Endothelial cell of umbilical vein (primary cell): Measurements from ENCODE around the gene RPS29. TPM values are rescaled to one million over a fixed set of nuclear protein-coding genes. Genes with fewer than 3 reads are reported as not detected.

Experiments
- BruUV-seq: library from RNA; stranded (reverse); fragments of 400-500 nt; replicated peaks from 2 replicates; lab custom pipeline; 2021; lab: Mats Ljungman, UMichigan
- CTCF ChIA-PET: fragments of 300-600, 350-600 bp; sonication (Branson Sonifier 250); formaldehyde crosslinking; loops from one replicate; lab custom pipeline; 2021; ENCODE audit warnings: antibody characterized with exemption, inconsistent platforms; lab: Charles Lee
- POLR2A ChIA-PET: fragments of 300-600, 350-600 bp; sonication (Branson Sonifier 250); formaldehyde crosslinking; loops from one replicate; lab custom pipeline; 2021; ENCODE audit warnings: antibody characterized with exemption, inconsistent platforms; lab: Charles Lee
- DNase-seq: peaks from one replicate; pipeline ENCODE4 v3.0.0-alpha.2; 2011; ENCODE audit warnings: low read depth, low spot score
- FAIRE-seq: peaks from 2 replicates; lab custom pipeline; 2011; peaks lifted over from hg19 to GRCh38; lab: Jason Lieb, UNC
- H2AFZ ChIP-seq: 2 replicates; pipeline ENCODE4 v1.6.0; 2012; ENCODE audit warnings: low read depth, low read length, control low read depth, inconsistent platforms
- H3K27ac ChIP-seq: 2 replicates; pipeline ENCODE4 v1.5.1; 2011; ENCODE audit warnings: low read depth, mild to moderate bottlenecking, control low read depth, low read length, moderate library complexity; ENCODE audit not compliant: insufficient read depth
- H3K27me3 ChIP-seq, 2 experiments: 2 replicates each; pipeline versions ENCODE4 v1.6.0 to v1.6.1; 2011; ENCODE audit warnings: low read length in 2 of 2, mixed read lengths in 1 of 2; ENCODE audit not compliant: control insufficient read depth in 2 of 2, insufficient read depth in 2 of 2
- H3K36me3 ChIP-seq, 2 experiments: 2 replicates in 1 of 2; 3 replicates in 1 of 2; pipeline ENCODE4 v1.5.1; 2011; ENCODE audit warnings: low read length in 2 of 2, mild to moderate bottlenecking in 1 of 2, moderate library complexity in 1 of 2; ENCODE audit not compliant: control insufficient read depth in 2 of 2, insufficient read depth in 2 of 2; ENCODE audit errors: extremely low read depth in 1 of 2
- H3K4me1 ChIP-seq: 3 replicates; pipeline ENCODE4 v1.5.1; 2011; ENCODE audit warnings: mild to moderate bottlenecking, low read length; ENCODE audit not compliant: control insufficient read depth, insufficient read depth; ENCODE audit errors: extremely low read depth
- H3K4me2 ChIP-seq: 2 replicates; pipeline ENCODE4 v1.6.1; 2011; ENCODE audit warnings: low read length, control low read depth, mixed read lengths; ENCODE audit not compliant: insufficient read depth
- H3K4me3 ChIP-seq, 3 experiments: fragments of 200-600 bp in 1 of 3; sonication (generic), shearing (Covaris generic) in 1 of 3; replicated peaks in 1 of 3; 2 replicates each; pipeline ENCODE4 v1.5.1; 2011 to 2016; ENCODE audit warnings: control low read depth in 3 of 3, low read length in 3 of 3, mild to moderate bottlenecking in 2 of 3, inconsistent platforms in 1 of 3, low read depth in 1 of 3, moderate library complexity in 1 of 3; ENCODE audit not compliant: insufficient read depth in 1 of 3
- H3K79me2 ChIP-seq: 2 replicates; pipeline ENCODE4 v1.6.0; 2012; ENCODE audit warnings: low read length, inconsistent platforms; ENCODE audit not compliant: control insufficient read depth, insufficient read depth
- H3K9ac ChIP-seq: replicated peaks from 2 replicates; pipeline ENCODE3; 2011; ENCODE audit warnings: low read length, control low read depth; ENCODE audit not compliant: insufficient read depth; ENCODE audit errors: extremely low read depth
- H3K9me1 ChIP-seq: replicated peaks from 3 replicates; pipeline ENCODE4 v1.6.0; 2011; ENCODE audit warnings: mild to moderate bottlenecking, low read length; ENCODE audit not compliant: control insufficient read depth, insufficient read depth; ENCODE audit errors: extremely low read depth
- H3K9me3 ChIP-seq: replicated peaks from 2 replicates; pipeline ENCODE4 v1.5.1; 2012; ENCODE audit warnings: low read length, inconsistent platforms; ENCODE audit not compliant: control insufficient read depth, insufficient read depth
- H4K20me1 ChIP-seq: replicated peaks from 2 replicates; pipeline ENCODE3; 2011; ENCODE audit warnings: mild to moderate bottlenecking, low read length; ENCODE audit not compliant: control insufficient read depth, insufficient read depth; ENCODE audit errors: extremely low read depth
- EZH2 ChIP-seq: IDR thresholded peaks from 2 replicates; pipeline ENCODE4 v1.6.1; 2012; ENCODE audit warnings: borderline replicate concordance, low read depth, mild to moderate bottlenecking, moderate library complexity, low read length, inconsistent platforms; ENCODE audit not compliant: severe bottlenecking
- FOS ChIP-seq: IDR thresholded peaks from 2 replicates; pipeline ENCODE4 v1.6.1; 2011; ENCODE audit warnings: mild to moderate bottlenecking, low read length, moderate library complexity, borderline replicate concordance; ENCODE audit not compliant: insufficient read depth
- GATA2 ChIP-seq: IDR thresholded peaks from 2 replicates; pipeline ENCODE4 v1.7.0; 2011; ENCODE audit warnings: low read depth, mild to moderate bottlenecking, moderate library complexity, mixed read lengths, low read length; ENCODE audit not compliant: insufficient read length, insufficient read depth
- JUN ChIP-seq: IDR thresholded peaks from 2 replicates; pipeline ENCODE4 v1.6.1; 2011; ENCODE audit warnings: borderline replicate concordance, low read depth; ENCODE audit not compliant: insufficient read length, insufficient read depth
- MAX ChIP-seq: IDR thresholded peaks from 2 replicates; pipeline ENCODE4 v1.6.1; 2011; ENCODE audit not compliant: insufficient read depth, insufficient read length
- MYC ChIP-seq: IDR thresholded peaks from one replicate; pipeline ENCODE4 v1.6.1; 2011; ENCODE audit warnings: mild to moderate bottlenecking, low read depth, low read length
- POLR2A ChIP-seq: IDR thresholded peaks from 2 replicates; pipeline ENCODE4 v1.6.1; 2012; ENCODE audit warnings: low read depth, mild to moderate bottlenecking, control low read depth, low read length
- POLR2AphosphoS5 ChIP-seq: IDR thresholded peaks from 2 replicates; pipeline ENCODE4 v1.6.1; 2012; ENCODE audit warnings: low read depth, mild to moderate bottlenecking, control low read depth, low read length, moderate library complexity; ENCODE audit not compliant: insufficient read depth
- dilution Hi-C: fragments of 300-500 bp; cut with MboI; formaldehyde crosslinking; loops from one replicate; pipeline ENCODE4 v1.15.0; 2019; ENCODE audit warnings: low sequenced_read_pairs; ENCODE audit not compliant: extremely low pct_ligation_motif_present
- intact Hi-C: fragments of 100-400 bp; cut with micrococcal nuclease; formaldehyde crosslinking; loops from one replicate; pipeline ENCODE4 v1.10.0; 2022
- polyA plus RNA-seq, 4 experiments: library from polyadenylated mRNA; depleted of rRNA in 3 of 4; stranded (reverse) in 3 of 4; unstranded in 1 of 4; fragments of >200 nt; gene quantifications; 2 replicates each; pipeline versions ENCODE4 v1.2.1 to v1.2.3, GENCODE V29; 2011 to 2012; ENCODE audit warnings: missing spikeins in 1 of 4
- total RNA-seq: library from RNA; stranded (reverse); gene quantifications from 2 replicates; pipeline ENCODE4 v1.2.3, GENCODE V29; 2021
- TF ChIP-seq, protein P1 (sequence below), 2 donors: IDR thresholded peaks; 1 replicate in 1 of 2; 2 replicates in 1 of 2; pipeline ENCODE4 v1.5.1; 2011; ENCODE audit warnings: low read length in 2 of 2, mild to moderate bottlenecking in 2 of 2, moderate library complexity in 2 of 2, control low read depth in 1 of 2, inconsistent platforms in 1 of 2, low read depth in 1 of 2; ENCODE audit not compliant: insufficient read depth in 1 of 2; ENCODE audit errors: extremely low read depth in 1 of 2

RPS29 gene
- total and polyA plus RNA-seq, 2 donors (not counting 3 experiments of a cell fraction or from before 2014, with no cell fraction given) = 1,408 to 14,040 TPM

DNA sequence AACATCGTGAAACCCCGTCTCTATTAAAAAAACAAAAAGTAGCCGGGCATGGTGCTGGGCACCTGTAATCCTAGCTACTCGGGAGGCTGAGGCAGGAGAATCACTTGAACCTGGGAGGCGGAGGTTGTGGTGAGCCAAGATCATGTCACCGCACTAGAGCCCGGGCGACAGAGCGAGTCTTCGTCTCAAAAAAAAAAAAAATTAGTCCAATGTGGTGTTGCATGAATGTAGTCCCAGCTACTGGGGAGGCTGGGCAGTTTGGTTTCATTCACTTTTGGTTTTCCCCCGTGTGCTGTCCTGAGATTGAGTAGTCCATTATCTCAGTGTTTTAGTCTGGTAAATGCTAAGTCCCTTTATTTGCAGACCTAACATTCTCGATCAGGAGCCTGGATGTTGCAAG is 19.5 kb downstream of the RPS29 start:
- H3K9me3 ChIP-seq = no peaks in the 10 kb centered on the region
- no peaks in the 10 kb centered on the region for H3K79me2 ChIP-seq
- BruUV-seq = no TSS peak
- ChIA-PET POLR2A (no interaction called here), CTCF (interaction anchor here (1.8 kb wide), 1 partner anchor 105 kb away, joined by 4 read pairs; no protein-coding TSS in a partner anchor)
- H3K36me3 ChIP-seq = no peaks in the 10 kb centered on the region
- intact Hi-C loops = no loop called here
- no peak overlapping the region for H3K9ac ChIP-seq
- DNase-seq = no peak
- no peaks in the 10 kb centered on the region for H3K27me3 ChIP-seq
- H3K4me3 ChIP-seq = no peak overlapping the region
- no peaks in the 10 kb centered on the region for H3K9me1 ChIP-seq
- no peaks in the 10 kb centered on the region for H4K20me1 ChIP-seq
- no peaks in the 10 kb centered on the region for H3K4me1 ChIP-seq
- no peak overlapping the region for H3K4me2 ChIP-seq
- FAIRE-seq = no peak
- no peak overlapping the region for H2AFZ ChIP-seq
- TF ChIP-seq FOS = no peak
- TF ChIP-seq MAX = no peak
- TF ChIP-seq MYC = no peak
- TF ChIP-seq GATA2 = no peak
- TF ChIP-seq EZH2 = no peak
- TF ChIP-seq POLR2AphosphoS5 = no peak
- no peak for TF ChIP-seq POLR2A
- TF ChIP-seq, protein P1, sequence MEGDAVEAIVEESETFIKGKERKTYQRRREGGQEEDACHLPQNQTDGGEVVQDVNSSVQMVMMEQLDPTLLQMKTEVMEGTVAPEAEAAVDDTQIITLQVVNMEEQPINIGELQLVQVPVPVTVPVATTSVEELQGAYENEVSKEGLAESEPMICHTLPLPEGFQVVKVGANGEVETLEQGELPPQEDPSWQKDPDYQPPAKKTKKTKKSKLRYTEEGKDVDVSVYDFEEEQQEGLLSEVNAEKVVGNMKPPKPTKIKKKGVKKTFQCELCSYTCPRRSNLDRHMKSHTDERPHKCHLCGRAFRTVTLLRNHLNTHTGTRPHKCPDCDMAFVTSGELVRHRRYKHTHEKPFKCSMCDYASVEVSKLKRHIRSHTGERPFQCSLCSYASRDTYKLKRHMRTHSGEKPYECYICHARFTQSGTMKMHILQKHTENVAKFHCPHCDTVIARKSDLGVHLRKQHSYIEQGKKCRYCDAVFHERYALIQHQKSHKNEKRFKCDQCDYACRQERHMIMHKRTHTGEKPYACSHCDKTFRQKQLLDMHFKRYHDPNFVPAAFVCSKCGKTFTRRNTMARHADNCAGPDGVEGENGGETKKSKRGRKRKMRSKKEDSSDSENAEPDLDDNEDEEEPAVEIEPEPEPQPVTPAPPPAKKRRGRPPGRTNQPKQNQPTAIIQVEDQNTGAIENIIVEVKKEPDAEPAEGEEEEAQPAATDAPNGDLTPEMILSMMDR (IDR thresholded peaks at IDR 0.05; ENCODE audit: extremely low read depth in 1 of 2, insufficient read depth in 1 of 2, low read depth in 1 of 2, low read length in 2 of 2) = no peak
- TF ChIP-seq JUN = no peak
- no peak overlapping the region for H3K27ac ChIP-seq
- dilution Hi-C loops = no loop called here
